GM19467 (cell line): ENCODE data around the gene MYCBP2.
"Not testable (repeated sequence)": the region's sequence is repeated elsewhere in the genome, so short reads cannot be mapped to it uniquely, and the experiment has no call there.

ENCODE experiments used
- ATAC-seq: cut with Tn5 transposase; IDR thresholded peaks from one replicate; pipeline ENCODE4 v1.9.1; 2021; ENCODE audit warnings: mild to moderate bottlenecking, moderate library complexity; ENCODE audit not compliant: unreplicated experiment

Gene MYCBP2

GRCh38 chr13:77034881-77035280, 292.0 kb downstream of the MYCBP2 start:
- ATAC-seq: no peak

- ATAC-seq: no peak
Measured at GRCh38 chr13:77033717-77034302, 293.1 kb downstream of the MYCBP2 start.

- ATAC-seq: no peak
Measured at GRCh38 chr13:77031656-77032243, 295.1 kb downstream of the MYCBP2 start.

GRCh38 chr13:77029436-77029835, 297.5 kb downstream of the MYCBP2 start:
- no peak for ATAC-seq

- no peak for ATAC-seq
Measured at GRCh38 chr13:77028202-77028601, 298.7 kb downstream of the MYCBP2 start.

GRCh38 chr13:77026861-77027621, 299.9 kb downstream of the MYCBP2 start, which contains the start of gene FBXL3:
Gene FBXL3, minus strand, starts transcription at chr13:77027159. Its CDS starts 5,299 bp downstream, at chr13:77021860.
- ATAC-seq: peak; percentile 58

GRCh38 chr13:77026255-77026860, 300.5 kb downstream of the MYCBP2 start:
- ATAC-seq: peak; percentile 58

GRCh38 chr13:77022341-77022740, 304.6 kb downstream of the MYCBP2 start:
- ATAC-seq: no peak

- ATAC-seq: no peak
Measured at GRCh38 chr13:77019756-77020155, 307.1 kb downstream of the MYCBP2 start.

- ATAC-seq: no peak
Measured at GRCh38 chr13:77016888-77017623, 309.8 kb downstream of the MYCBP2 start.

- no peak for ATAC-seq
Measured at GRCh38 chr13:77016251-77016812, 310.6 kb downstream of the MYCBP2 start.

- ATAC-seq: no peak
Measured at GRCh38 chr13:77014906-77015685, 311.8 kb downstream of the MYCBP2 start.

GRCh38 chr13:77013853-77014542, 312.9 kb downstream of the MYCBP2 start:
- ATAC-seq: no peak

GRCh38 chr13:77009719-77010118, 317.2 kb downstream of the MYCBP2 start:
- ATAC-seq: not testable (repeated sequence)

GRCh38 chr13:77009011-77009410, 317.9 kb downstream of the MYCBP2 start:
- no peak for ATAC-seq

- not testable (repeated sequence) for ATAC-seq
Measured at GRCh38 chr13:77008337-77008736, 318.6 kb downstream of the MYCBP2 start.

- ATAC-seq: no peak
Measured at GRCh38 chr13:77002590-77003190, 324.2 kb downstream of the MYCBP2 start.

GRCh38 chr13:77001963-77002587, 324.8 kb downstream of the MYCBP2 start:
- ATAC-seq: no peak
